AG04449 (cell line): ENCODE results near the gene CACNA1B.

Experiments used
- CTCF ChIA-PET: fragments of 350-600 bp; formaldehyde crosslinking; extraction: SDS; loops from one replicate; lab custom pipeline; 2021; ENCODE audit warnings: antibody characterized with exemption; lab: Yijun Ruan, JAX
- POLR2A ChIA-PET: fragments of 400-600, 350-600 bp; formaldehyde crosslinking; extraction: SDS; loops from one replicate; lab custom pipeline; 2020; ENCODE audit warnings: antibody characterized with exemption, inconsistent platforms; lab: Yijun Ruan, JAX
- DNase-seq: peaks from one replicate; pipeline ENCODE4 v3.0.0-alpha.2; 2010; ENCODE audit warnings: low read depth, low spot score
- H3K4me3 ChIP-seq: 2 replicates; pipeline ENCODE4 v1.5.1; 2011; ENCODE audit warnings: low read depth, mild to moderate bottlenecking, control low read depth, low read length
- CTCF ChIP-seq: IDR thresholded peaks from one replicate; pipeline ENCODE4 v1.5.1; 2011; ENCODE audit warnings: mild to moderate bottlenecking, moderate library complexity, low read length, control low read depth, inconsistent platforms; ENCODE audit not compliant: insufficient read depth; ENCODE audit errors: missing control alignments

Gene CACNA1B

GRCh38 chr9:137913771-137914767, 36.5 kb downstream of the CACNA1B start:
- ChIA-PET POLR2A (no interaction called here), CTCF (no interaction called here)
- H3K4me3 ChIP-seq: no peak overlapping the region
- no peak for DNase-seq
- TF ChIP-seq CTCF: no peak

- no peak for DNase-seq
- TF ChIP-seq CTCF: no peak
- ChIA-PET CTCF (no interaction called here), POLR2A (no interaction called here)
- H3K4me3 ChIP-seq: no peak overlapping the region
Observed at GRCh38 chr9:137916540-137916939, 39.0 kb downstream of the CACNA1B start.

GRCh38 chr9:137917116-137917515, 39.5 kb downstream of the CACNA1B start:
- DNase-seq: no peak
- POLR2A ChIA-PET: no interaction called here
- CTCF ChIA-PET: no interaction called here
- H3K4me3 ChIP-seq: no peak overlapping the region
- TF ChIP-seq CTCF: no peak

GRCh38 chr9:137917795-137918194, 40.2 kb downstream of the CACNA1B start:
- TF ChIP-seq CTCF: no peak
- no peak overlapping the region for H3K4me3 ChIP-seq
- no peak for DNase-seq
- CTCF ChIA-PET: no interaction called here
- POLR2A ChIA-PET: no interaction called here

GRCh38 chr9:137918331-137919094, 40.9 kb downstream of the CACNA1B start:
- ChIA-PET CTCF (no interaction called here), POLR2A (no interaction called here)
- no peak for TF ChIP-seq CTCF

GRCh38 chr9:137919095-137919465, 41.5 kb downstream of the CACNA1B start:
- POLR2A ChIA-PET: no interaction called here
- no peak for DNase-seq
- TF ChIP-seq CTCF: no peak
- H3K4me3 ChIP-seq: no peak overlapping the region
- CTCF ChIA-PET: no interaction called here

More at GRCh38 chr9:137918331-137919094, 40.9 kb downstream of the CACNA1B start:
- no peak overlapping the region for H3K4me3 ChIP-seq
- DNase-seq: no peak
